ENCODE measurements around the gene HEBP2. TPM values are rescaled to one million over a fixed set of nuclear protein-coding genes. Genes with fewer than 3 reads are reported as not detected.

The HEBP2 gene
- total and polyA plus RNA-seq, 7 donors, result 19.6 to 133 (median 83.9) TPM

DNA sequence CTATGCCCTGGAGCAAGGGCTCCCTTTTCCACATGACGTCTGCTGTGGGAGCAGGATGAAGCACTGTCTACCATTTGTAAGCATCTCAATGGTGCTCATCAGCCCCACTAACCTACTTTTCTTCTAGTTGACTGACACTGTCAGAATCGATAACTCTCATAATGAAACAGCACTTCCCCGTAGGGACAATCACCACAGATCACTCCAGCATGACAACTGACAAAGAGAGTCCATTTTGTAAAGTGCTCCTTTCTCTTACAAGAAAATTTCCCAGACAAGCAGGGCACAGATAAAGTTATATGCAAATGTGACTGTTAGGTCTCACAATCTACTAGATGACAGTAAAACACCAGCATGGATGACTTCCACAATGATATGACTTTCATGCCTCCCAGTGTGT is 46.4 kb downstream of the HEBP2 start:
- WGBS, 3 donors, result 66 to 76% (median 68%) methylated on average over 3 of the region's 3 CpGs
- DNase-seq, result no peak
- H3K36me3 ChIP-seq (ENCODE audit: insufficient read depth in 1 of 2, low read depth in 1 of 2), result no peaks in the 10 kb centered on the region
- no peak overlapping the region for H3K4me3 ChIP-seq
- H3K27me3 ChIP-seq (ENCODE audit: insufficient read depth in 3 of 3, low read length in 2 of 3), result no peaks in the 10 kb centered on the region
- H3K9me3 ChIP-seq, result no peaks in the 10 kb centered on the region
- no peak overlapping the region for H3K27ac ChIP-seq
- ATAC-seq, result no peak
- intact Hi-C loops (cut with DNase I), result no loop called here
- H3K4me1 ChIP-seq, result no peaks in the 10 kb centered on the region
- TF ChIP-seq, protein P1, sequence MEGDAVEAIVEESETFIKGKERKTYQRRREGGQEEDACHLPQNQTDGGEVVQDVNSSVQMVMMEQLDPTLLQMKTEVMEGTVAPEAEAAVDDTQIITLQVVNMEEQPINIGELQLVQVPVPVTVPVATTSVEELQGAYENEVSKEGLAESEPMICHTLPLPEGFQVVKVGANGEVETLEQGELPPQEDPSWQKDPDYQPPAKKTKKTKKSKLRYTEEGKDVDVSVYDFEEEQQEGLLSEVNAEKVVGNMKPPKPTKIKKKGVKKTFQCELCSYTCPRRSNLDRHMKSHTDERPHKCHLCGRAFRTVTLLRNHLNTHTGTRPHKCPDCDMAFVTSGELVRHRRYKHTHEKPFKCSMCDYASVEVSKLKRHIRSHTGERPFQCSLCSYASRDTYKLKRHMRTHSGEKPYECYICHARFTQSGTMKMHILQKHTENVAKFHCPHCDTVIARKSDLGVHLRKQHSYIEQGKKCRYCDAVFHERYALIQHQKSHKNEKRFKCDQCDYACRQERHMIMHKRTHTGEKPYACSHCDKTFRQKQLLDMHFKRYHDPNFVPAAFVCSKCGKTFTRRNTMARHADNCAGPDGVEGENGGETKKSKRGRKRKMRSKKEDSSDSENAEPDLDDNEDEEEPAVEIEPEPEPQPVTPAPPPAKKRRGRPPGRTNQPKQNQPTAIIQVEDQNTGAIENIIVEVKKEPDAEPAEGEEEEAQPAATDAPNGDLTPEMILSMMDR (IDR thresholded peaks at IDR 0.05), result no peak

DNA sequence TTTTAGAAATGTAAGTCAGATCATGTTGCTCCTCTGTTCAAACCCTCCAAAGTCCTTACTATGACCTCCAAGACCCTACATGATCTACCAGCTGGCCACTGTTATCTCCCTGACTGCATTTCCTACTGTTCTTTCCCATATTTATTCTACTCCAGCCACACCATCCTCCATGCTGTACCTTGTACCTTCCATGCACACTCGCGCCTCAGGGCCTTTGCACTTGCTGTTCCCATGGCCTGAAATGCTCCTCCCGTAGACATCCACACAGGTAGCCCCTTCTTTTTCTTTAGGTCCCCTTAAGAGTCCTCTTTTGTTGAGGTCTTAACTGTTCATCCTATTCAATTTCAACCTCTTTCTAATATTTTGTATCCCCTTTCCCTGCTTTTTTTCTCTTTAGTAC is 47.0 kb downstream of the HEBP2 start:
- no peaks in the 10 kb centered on the region for H3K9me3 ChIP-seq

DNA sequence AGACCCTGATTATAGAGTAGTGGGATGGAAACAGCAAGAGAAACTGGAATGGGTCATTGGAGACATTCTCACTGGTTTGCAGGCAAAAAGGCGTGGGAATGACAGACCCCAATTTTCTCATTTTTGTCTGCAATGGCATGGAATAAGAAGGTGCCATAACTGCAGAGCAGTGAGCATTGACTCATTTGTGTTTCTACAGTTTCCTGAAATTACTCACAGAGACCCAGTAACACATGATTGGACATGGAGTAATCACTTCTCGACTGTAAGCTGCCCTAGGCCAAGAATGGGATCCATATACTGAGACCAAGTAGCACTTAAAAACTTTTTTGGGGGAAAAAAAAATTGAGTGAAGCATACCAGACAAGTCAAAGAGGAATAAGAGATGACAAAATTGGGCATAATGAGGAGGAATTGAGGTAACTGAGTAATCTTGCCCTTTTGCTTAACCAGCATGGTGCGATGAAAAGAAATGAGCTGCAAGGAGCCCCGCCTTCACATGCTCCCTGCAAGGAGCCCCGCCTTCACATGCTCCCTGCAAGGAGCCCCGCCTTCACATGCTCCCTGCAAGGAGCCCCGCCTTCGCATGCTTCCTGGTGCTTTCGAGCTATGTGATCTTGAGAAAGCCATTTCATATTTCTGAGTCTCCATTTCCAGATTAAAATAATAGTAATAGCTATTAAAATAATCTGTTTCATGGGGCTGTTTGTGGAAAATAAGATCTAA is 51.1 kb downstream of the HEBP2 start:
- 75 to 91% (median 84%) methylated on average over 9 of the region's 9 CpGs for WGBS, 3 donors
- Histone ChIP-seq H3K9me3 (no peaks in the 10 kb centered on the region), H3K27me3 (ENCODE audit: insufficient read depth in 3 of 3, low read length in 2 of 3) (no peaks in the 10 kb centered on the region), H3K36me3 (ENCODE audit: insufficient read depth in 1 of 2, low read depth in 1 of 2) (no peaks in the 10 kb centered on the region), H3K4me1 (no peaks in the 10 kb centered on the region), H3K27ac (no peak overlapping the region), H3K4me3 (no peak overlapping the region)
- TF ChIP-seq, protein P1 (IDR thresholded peaks at IDR 0.05), result no peak
- intact Hi-C loops (cut with DNase I), result no loop called here
- no peak for DNase-seq
- no peak for ATAC-seq

More for the DNA sequence above, 47.0 kb downstream of the HEBP2 start:
- Histone ChIP-seq H3K4me1 (no peaks in the 10 kb centered on the region), H3K4me3 (no peak overlapping the region), H3K27ac (no peak overlapping the region), H3K27me3 (ENCODE audit: insufficient read depth in 3 of 3, low read length in 2 of 3) (no peaks in the 10 kb centered on the region), H3K36me3 (ENCODE audit: insufficient read depth in 1 of 2, low read depth in 1 of 2) (no peaks in the 10 kb centered on the region)
- intact Hi-C loops (cut with DNase I), result no loop called here
- WGBS, 3 donors, result 98 to 100% (median 99%) methylated on average over 3 of the region's 3 CpGs
- no peak for DNase-seq
- no peak for ATAC-seq
- TF ChIP-seq, protein P1 (IDR thresholded peaks at IDR 0.05), result no peak

DNA sequence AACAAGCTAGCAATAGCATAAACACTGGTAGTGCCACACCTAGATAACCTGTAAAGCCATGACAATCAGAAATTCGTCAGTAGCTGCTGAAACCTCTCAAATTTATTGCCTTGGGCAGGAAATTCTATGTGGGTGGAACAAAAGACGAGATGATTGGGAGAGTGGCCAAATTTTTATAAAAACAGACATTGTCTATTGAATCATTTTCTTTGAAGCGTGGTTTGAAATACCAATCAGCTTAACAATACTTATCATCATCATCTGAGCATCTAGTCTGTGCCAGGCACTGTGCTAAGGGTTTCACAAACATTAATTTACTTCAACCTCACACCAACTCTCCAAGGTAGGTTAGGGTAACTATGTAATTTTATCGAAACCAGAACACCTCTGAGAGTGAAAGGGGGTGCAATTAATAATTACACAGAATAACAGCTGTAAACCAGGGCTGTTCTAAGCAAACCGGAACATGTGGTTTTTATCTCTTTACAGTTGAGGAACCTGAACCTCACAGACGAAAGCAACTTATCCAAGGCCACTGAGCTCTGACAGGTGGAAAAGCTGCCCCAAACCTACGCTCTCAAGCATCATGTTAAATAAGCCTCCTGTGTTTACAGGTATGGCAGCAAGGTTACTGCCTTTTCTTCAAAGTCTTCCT is 51.9 kb downstream of the HEBP2 start:
- ATAC-seq (no peak), DNase-seq (no peak)
- Histone ChIP-seq H3K27ac (no peak overlapping the region), H3K27me3 (ENCODE audit: insufficient read depth in 3 of 3, low read length in 2 of 3) (no peaks in the 10 kb centered on the region), H3K4me3 (no peak overlapping the region), H3K4me1 (no peaks in the 10 kb centered on the region), H3K9me3 (no peaks in the 10 kb centered on the region), H3K36me3 (ENCODE audit: insufficient read depth in 1 of 2, low read depth in 1 of 2) (no peaks in the 10 kb centered on the region)
- TF ChIP-seq, protein P1 (IDR thresholded peaks at IDR 0.05), result no peak
- 51 to 64% (median 53%) methylated on average over 7 of the region's 7 CpGs for WGBS, 3 donors
- intact Hi-C loops (cut with DNase I), result no loop called here

Measured in psoas muscle (tissue), 8 donors.